Stimulated activated CD8-positive, alpha-beta memory T cell treated with anti-CD3 and anti-CD28 coated beads, Interleukin-4, amount 100 ng/mL, for 24 hours (primary cell): ENCODE data around the gene WNT6.

Experiments
- DNase-seq: peaks from one replicate; pipeline ENCODE4 v3.0.0-alpha.2; 2020; ENCODE audit warnings: low read depth

The WNT6 gene

DNA sequence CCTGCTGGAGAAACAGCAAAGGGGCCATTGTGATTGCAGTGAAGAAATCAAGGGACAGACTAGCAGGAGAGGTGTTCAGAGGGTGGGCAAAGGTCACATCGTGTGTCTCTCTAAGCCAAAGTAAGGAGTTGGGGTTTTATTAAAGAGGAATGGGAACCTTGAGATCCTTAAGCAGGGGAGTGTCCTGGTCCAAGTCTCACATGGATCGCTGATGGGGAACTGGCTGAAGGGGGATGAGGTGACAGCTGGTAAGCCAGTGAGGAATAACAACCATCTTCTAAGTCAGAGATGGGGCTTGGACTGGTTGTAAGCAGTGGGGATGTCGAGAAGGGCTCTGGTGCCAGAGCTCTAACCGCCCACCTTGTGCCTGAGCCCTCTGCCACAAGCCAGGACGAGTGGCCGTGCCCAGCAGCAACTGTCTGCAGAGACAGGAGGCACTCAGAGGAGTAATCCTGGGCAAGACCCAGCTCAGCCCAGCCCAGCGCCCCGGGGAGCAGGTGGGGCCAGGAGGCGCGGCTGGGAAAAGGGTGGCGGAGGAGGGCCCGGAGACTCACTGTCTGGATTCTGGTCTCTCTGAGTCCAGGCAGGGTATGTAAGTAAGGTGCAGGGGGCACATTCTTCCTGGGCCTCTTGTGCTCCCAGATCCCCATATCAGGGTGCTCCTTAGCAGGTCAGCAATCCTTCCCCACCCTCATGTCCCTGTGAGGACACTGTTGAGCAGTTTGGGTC, 34.7 kb downstream of the WNT6 start:
- DNase-seq, result no peak

DNA sequence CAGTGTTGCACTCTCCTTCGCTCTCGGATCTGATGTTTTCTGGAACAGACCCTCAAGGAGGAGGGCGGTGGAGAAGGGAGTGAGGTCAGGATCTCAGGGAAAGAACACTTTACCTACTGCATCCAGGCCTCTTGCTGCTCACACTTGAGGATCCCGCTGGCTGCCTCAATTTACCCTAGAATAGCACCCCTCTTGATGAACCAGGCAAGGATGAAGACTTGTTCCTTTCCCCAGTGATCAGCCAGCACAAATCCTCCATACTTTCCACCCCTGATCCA, 35.2 kb downstream of the WNT6 start:
- no peak for DNase-seq

- DNase-seq, result no peak
These were observed 35.7 kb downstream of the WNT6 start for GRCh38 chr2:218895326-218895725.

DNA sequence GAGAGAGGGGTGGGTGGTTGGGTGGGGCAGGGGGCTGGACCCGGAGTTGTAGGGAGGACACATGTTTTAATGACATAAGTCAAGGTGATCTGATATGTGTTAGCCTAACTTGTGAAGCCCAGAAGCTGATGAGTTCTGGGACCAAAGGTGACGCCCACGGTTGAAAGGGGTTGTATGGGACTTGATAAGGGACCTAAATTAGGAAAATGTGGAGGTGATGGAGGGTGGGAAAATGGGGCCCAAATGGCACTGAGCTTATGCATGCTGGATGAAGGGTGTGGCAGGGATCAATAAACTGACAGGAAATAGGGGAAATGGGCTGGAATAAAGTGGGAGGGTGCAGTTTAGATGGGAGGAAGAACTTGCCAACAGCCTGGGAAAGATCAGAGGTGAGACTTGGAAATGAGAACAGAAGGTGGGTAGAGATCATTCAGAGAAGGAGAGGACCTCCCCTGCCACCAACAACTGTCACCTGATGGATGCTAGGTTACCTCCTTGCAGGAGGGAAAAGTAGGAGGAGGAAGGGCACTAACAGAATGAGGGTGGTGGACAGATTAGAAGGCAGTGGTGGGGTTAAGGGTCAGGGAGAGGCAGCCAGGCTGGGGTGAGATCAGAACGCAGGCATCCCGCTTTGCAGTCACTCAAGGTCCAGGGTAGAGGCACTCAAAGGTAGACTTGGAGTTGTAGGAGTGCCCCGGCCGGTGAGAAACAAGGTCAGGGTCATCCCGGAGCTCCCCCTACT, 36.3 kb downstream of the WNT6 start:
- DNase-seq, result no peak

GRCh38 chr2:218896501-218897393, 37.1 kb downstream of the WNT6 start:
- peak; percentile 80 for DNase-seq

- DNase-seq, result no peak
These were observed 37.9 kb downstream of the WNT6 start for GRCh38 chr2:218897394-218898108.

- peak; percentile 74 for DNase-seq
These were observed 38.7 kb downstream of the WNT6 start for GRCh38 chr2:218898109-218898878.

GRCh38 chr2:218899147-218899546, 39.5 kb downstream of the WNT6 start:
- DNase-seq, result no peak

- no peak for DNase-seq
These were observed 42.8 kb downstream of the WNT6 start for GRCh38 chr2:218902427-218902826.

- no peak for DNase-seq
These were observed 44.6 kb downstream of the WNT6 start for GRCh38 chr2:218904176-218904575.

DNA sequence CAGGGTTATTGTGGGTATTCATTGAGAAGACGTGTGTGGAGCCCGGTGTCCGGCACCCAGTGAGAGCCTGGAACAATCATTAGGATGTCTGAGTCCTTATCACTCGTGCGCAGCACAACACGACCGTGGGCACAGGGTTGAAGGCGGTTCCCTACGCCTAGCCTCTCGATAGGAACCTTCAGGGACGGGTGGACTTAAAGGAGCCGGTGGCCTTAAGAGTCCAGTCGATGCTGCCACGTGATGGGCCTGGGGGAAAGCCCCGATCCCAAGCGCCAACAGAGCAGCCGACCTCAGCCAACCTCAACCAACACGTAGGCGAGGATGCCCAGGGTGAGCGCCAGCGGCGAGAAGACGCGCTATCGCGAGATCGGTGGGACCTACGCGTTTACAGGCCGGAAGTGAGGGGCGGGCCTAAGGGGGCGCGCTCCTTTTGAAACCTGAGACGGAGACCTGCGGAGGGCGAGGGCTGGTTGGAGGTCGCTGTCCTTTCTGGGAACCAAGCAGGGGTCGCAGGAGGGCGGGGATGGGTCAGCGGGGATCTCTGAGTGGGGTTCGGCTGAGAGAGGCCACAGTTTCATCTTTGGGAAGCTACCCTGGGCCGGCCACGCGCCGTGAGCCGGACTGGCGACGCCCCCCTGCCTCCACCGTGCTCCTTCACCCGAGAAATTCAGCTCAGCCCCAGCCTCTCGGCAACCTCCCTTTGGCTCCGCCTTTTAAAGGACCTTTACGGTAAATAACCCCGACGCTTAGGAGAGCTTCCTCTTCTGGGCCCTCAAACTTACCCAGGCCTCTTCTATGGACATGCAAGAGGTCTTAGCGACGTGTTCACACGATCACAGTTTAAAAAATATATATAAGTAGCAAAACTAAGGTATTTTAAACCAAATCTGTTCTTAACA, 49.4 kb downstream of the WNT6 start:
- peak; percentile 83 for DNase-seq

- no peak for DNase-seq
These were observed 51.1 kb downstream of the WNT6 start for GRCh38 chr2:218910741-218911140.

- no peak for DNase-seq
These were observed 60.9 kb downstream of the WNT6 start for GRCh38 chr2:218920504-218920903.
